GM13977 (cell line): ENCODE results near the gene LRP8.

Experiments
- DNase-seq: peaks from one replicate; pipeline ENCODE4 v3.0.0; 2012; ENCODE audit warnings: low spot score
- in situ Hi-C: fragments of 300-500 bp; cut with MboI; formaldehyde crosslinking; loops from one replicate; pipeline ENCODE4 v1.12.0; 2022; ENCODE audit warnings: low sequenced_read_pairs, low pct_unique_long_range_greater_than_20kb, mixed read lengths, inconsistent platforms; ENCODE audit not compliant: unreplicated experiment
- TF ChIP-seq, protein P1 (sequence below): IDR thresholded peaks from 2 replicates; pipeline ENCODE4 v1.5.1; 2012; ENCODE audit warnings: mild to moderate bottlenecking, control low read depth; ENCODE audit not compliant: insufficient read depth; ENCODE audit errors: extremely low read depth, missing control alignments

LRP8 gene

DNA sequence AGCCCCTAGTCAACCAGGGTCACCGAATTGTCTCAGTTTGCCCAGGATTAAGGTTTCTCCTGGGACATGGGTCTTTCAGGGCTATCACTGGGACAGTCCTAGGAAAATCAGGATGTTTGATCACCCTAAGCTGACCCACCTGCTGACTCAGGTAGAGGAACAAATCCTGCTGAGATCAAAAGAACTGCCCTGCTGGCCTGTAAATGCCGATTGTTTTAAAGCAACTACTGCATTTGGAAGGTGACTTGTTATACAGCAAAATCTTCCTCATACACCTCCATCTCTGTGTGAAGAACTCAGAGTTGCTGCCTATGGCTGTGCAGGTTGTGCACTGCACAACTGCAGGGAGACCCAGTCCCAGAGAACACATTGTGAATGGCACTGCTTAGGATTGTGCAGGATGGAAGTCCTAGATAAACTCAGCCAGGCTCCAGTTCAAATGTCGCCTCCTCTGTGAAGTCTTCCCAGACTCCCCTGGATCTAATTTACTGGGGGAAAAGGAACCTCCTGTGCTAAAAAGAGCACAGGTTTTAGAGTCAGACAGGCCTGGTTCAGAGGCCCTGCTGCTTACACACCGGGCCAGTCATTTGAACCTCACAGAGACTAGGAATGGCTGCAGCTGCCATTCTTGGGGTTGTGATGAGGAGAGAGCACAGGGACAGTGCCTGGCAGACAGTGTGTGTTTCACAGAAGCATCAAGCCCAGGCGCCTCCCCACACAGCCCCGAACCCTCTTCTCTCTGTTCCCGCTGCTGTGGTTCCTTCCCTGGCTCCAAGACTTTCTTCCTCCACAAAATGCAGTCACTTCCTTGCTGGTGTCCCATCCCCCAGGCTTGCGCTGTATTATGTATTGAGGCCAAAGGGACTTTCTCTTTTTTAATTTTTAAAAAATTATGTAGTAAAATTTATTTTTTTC is 23.2 kb upstream of the LRP8 start:
- DNase-seq, result no peak
- in situ Hi-C loops, result no loop called here
- TF ChIP-seq, protein P1, sequence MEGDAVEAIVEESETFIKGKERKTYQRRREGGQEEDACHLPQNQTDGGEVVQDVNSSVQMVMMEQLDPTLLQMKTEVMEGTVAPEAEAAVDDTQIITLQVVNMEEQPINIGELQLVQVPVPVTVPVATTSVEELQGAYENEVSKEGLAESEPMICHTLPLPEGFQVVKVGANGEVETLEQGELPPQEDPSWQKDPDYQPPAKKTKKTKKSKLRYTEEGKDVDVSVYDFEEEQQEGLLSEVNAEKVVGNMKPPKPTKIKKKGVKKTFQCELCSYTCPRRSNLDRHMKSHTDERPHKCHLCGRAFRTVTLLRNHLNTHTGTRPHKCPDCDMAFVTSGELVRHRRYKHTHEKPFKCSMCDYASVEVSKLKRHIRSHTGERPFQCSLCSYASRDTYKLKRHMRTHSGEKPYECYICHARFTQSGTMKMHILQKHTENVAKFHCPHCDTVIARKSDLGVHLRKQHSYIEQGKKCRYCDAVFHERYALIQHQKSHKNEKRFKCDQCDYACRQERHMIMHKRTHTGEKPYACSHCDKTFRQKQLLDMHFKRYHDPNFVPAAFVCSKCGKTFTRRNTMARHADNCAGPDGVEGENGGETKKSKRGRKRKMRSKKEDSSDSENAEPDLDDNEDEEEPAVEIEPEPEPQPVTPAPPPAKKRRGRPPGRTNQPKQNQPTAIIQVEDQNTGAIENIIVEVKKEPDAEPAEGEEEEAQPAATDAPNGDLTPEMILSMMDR, result no peak

- DNase-seq, result no peak
- in situ Hi-C loops, result no loop called here
- TF ChIP-seq, protein P1, result no peak
These were observed 22.3 kb upstream of the LRP8 start for GRCh38 chr1:53349968-53350852.

- DNase-seq, result no peak
- TF ChIP-seq, protein P1, result no peak
- in situ Hi-C loops, result no loop called here
These were observed 21.5 kb upstream of the LRP8 start for GRCh38 chr1:53349369-53349835.

DNA sequence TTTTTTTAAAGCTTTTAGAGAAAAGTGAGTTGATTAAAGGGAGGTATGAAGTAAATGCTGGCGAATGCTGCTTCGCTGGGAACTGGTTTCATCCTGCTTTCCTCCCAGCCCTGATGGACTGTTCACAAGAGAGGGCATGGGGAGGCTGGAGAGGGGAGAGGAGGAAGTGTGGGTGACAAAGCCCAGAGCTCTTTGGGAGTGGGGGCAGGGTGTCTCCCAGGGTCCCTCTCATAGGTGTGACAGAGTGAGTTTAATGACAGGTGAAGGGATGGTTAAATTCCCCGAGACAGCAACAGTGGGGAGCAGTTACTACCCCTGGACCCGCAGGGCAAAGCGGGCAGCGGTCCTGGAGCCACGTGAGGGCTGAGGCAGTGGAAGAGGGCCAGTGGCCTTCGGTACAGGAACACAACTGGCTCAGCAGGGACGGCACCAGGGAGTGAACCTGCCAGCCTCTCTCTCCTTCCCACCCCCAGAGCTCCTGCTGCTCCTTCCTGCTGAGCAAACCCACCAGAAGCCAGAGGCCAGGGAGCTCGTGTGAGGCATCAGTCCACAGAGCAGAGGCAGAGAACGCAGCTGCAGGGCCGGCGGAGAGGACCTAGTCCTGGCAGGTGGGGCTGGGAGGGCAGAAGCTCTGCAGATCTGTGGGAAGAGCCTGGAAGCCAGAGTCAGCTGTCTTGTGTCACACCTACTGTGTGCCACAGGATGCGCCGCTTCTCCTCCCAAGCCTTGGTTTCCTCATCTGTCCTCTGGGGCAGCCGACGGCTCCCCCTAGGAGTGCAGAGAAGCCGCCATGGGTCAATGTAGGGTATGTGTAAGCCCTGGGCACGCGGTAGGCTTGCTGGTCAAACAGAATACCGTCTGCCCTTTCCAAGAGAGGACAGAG is 20.9 kb upstream of the LRP8 start:
- TF ChIP-seq, protein P1, result no peak
- in situ Hi-C loops, result no loop called here
- DNase-seq, result no peak

- no peak for DNase-seq
- in situ Hi-C loops, result no loop called here
- TF ChIP-seq, protein P1, result no peak
These were observed 18.9 kb upstream of the LRP8 start for GRCh38 chr1:53346814-53347176.
